SK-N-MC (cell line): ENCODE results near the gene GGCX.

Experiments used
- EZH2 ChIP-seq: fragments of 200-600 bp; sonication (generic); IDR thresholded peaks from one replicate; pipeline ENCODE4 v1.6.1; 2017; ENCODE audit warnings: antibody characterized with exemption
- FOXP2 ChIP-seq: optimal IDR thresholded peaks from 2 replicates; pipeline ENCODE3; 2011; ENCODE audit warnings: mild to moderate bottlenecking, moderate library complexity; ENCODE audit not compliant: insufficient read depth; ENCODE audit errors: extremely low read length, control extremely low read depth
- POLR2AphosphoS5 ChIP-seq: IDR thresholded peaks from 2 replicates; pipeline ENCODE4 v1.6.1; 2012; ENCODE audit warnings: mild to moderate bottlenecking, low read depth, low read length, borderline replicate concordance

DNA sequence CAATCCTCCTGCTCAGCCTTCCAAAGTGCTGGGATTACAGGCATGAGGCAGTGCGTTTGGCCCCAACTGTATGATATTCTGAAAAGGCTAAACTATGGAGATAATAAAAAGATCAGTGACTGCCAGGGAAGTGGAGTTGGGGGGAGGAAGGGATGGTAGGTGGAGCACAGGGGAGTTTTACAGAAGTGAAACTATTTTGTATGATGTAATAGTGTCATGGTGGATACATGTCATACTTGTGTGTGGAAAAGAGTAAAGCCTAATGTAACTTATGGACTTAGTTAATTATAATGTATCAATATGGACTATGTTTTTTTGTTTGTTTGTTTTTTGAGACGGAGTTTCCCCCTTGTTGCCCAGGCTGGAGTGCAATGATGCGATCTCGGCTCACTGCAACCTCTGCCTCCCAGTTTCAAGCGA, 2.9 kb upstream of the GGCX start:
- no peak for TF ChIP-seq POLR2AphosphoS5
- TF ChIP-seq EZH2: no peak
- no peak for TF ChIP-seq FOXP2
